Measurements from ENCODE around the gene PTPN18.

DNA sequence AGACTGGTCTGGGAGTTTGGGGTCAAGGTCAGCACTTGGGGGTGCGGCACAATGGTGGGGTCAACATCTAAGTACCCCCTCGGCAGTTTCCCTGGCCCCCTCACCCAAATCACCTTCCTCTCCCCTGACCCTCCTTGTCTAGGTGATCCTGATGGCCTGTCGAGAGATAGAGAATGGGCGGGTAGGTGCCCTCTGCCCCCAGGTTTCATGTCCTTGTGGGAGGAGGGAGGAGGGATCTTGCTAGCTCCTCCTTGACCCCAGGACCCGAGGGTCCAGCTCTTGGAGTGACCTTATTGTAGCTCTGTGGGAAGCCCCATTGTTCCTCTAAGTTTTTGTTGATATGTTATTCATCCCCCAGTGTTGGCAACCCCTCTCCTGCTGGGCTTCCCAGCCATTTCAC, 3.6 kb downstream of the PTPN18 start:
- TF ChIP-seq POLR2A (IDR thresholded peaks at IDR 0.05), result no peak
- TF ChIP-seq CTCF (IDR thresholded peaks at IDR 0.05), result no peak
